HepG2 (cell line): ENCODE results near the gene TANGO2. TPM values are rescaled to one million over a fixed set of nuclear protein-coding genes. Genes with fewer than 3 reads are reported as not detected.

ENCODE experiments used
- ATAC-seq: fragments of 200-7000 bp; cut with Tn5 transposase; 3 replicates; pipeline ENCODE4 v1.9.1; 2020; ENCODE audit warnings: mild to moderate bottlenecking, moderate library complexity
- BruUV-seq: library from RNA; stranded (reverse); fragments of 400-500 nt; replicated peaks from 2 replicates; lab custom pipeline; 2021; lab: Mats Ljungman, UMichigan
- CTCF ChIA-PET: fragments of 300-600 bp; formaldehyde crosslinking; extraction: SDS; loops from one replicate; lab custom pipeline; 2021; ENCODE audit warnings: low total read pairs, inconsistent platforms, low intra/inter-chr PET ratio; lab: Yijun Ruan, JAX
- POLR2A ChIA-PET: fragments of 350-600 bp; sonication (Branson Sonifier 250); formaldehyde crosslinking; loops from one replicate; lab custom pipeline; 2020; ENCODE audit warnings: antibody characterized with exemption, inconsistent platforms; lab: Yijun Ruan, JAX
- DNase-seq: peaks from one replicate; pipeline ENCODE4 v3.0.0-alpha.2; 2015; ENCODE audit warnings: low spot score
- FAIRE-seq: peaks from 3 replicates; lab custom pipeline; 2011; peaks lifted over from hg19 to GRCh38; lab: Jason Lieb, UNC
- H2AFZ ChIP-seq: one replicate; pipeline ENCODE4 v1.6.1; 2011; ENCODE audit warnings: low read length, inconsistent platforms
- H3K27ac ChIP-seq: fragments of 300-600 bp; 3 replicates; pipeline ENCODE4 v1.8.0; 2011; ENCODE audit warnings: mixed run types, mild to moderate bottlenecking, mixed read lengths, low read length, inconsistent platforms; ENCODE audit not compliant: insufficient read depth; ENCODE audit errors: extremely low read length
- H3K27me3 ChIP-seq, 2 experiments: fragments of 200-600 bp in 1 of 2; 2 replicates in 1 of 2; 3 replicates in 1 of 2; pipeline versions ENCODE4 v1.6.0 to v1.8.0; 2011; ENCODE audit warnings: low read length in 2 of 2, mild to moderate bottlenecking in 2 of 2, moderate library complexity in 2 of 2, inconsistent platforms in 1 of 2; ENCODE audit not compliant: insufficient read depth in 2 of 2, control insufficient read depth in 1 of 2
- H3K36me3 ChIP-seq, 2 experiments: fragments of 200-600 bp in 1 of 2; replicated peaks in 1 of 2; 2 replicates in 1 of 2; 3 replicates in 1 of 2; pipeline versions ENCODE4 v1.5.1 to v1.8.0; 2011; ENCODE audit warnings: low read length in 2 of 2, inconsistent platforms in 1 of 2; ENCODE audit not compliant: insufficient read depth in 2 of 2, control insufficient read depth in 1 of 2
- H3K4me1 ChIP-seq: 2 replicates; pipeline ENCODE4 v1.5.1; 2012; ENCODE audit warnings: low read length, inconsistent platforms; ENCODE audit not compliant: insufficient read depth
- H3K4me2 ChIP-seq: 2 replicates; pipeline ENCODE4 v1.6.0; 2011; ENCODE audit warnings: low read depth, low read length, inconsistent platforms
- H3K4me3 ChIP-seq, 3 experiments: fragments of 200-600 bp in 1 of 3; sonication (generic), shearing (Covaris generic) in 1 of 3; replicated peaks in 1 of 3; 2 replicates each; pipeline ENCODE4 v1.5.1; 2011 to 2016; ENCODE audit warnings: low read length in 3 of 3, inconsistent platforms in 2 of 3, low read depth in 2 of 3, mild to moderate bottlenecking in 2 of 3, control low read depth in 1 of 3, mixed read lengths in 1 of 3; ENCODE audit not compliant: insufficient read depth in 1 of 3
- H3K79me2 ChIP-seq: one replicate; pipeline ENCODE4 v1.6.1; 2011; ENCODE audit warnings: low read length, inconsistent platforms; ENCODE audit not compliant: insufficient read depth
- H3K9ac ChIP-seq: 2 replicates; pipeline ENCODE4 v1.6.0; 2011; ENCODE audit warnings: mild to moderate bottlenecking, low read depth, low read length, inconsistent platforms; ENCODE audit not compliant: insufficient read depth
- H3K9me3 ChIP-seq: 2 replicates; pipeline ENCODE4 v1.5.1; 2012; ENCODE audit warnings: mild to moderate bottlenecking, low read length
- H4K20me1 ChIP-seq: 2 replicates; pipeline ENCODE4 v1.6.0; 2011; ENCODE audit warnings: inconsistent platforms, mild to moderate bottlenecking, low read length, moderate library complexity; ENCODE audit not compliant: insufficient read depth
- CHCHD3 ChIP-seq: sonication (generic); formaldehyde crosslinking; IDR thresholded peaks from 2 replicates; pipeline ENCODE4 v1.8.0; 2022; ENCODE audit warnings: mild to moderate bottlenecking, missing genetic modification reagents, moderate library complexity
- FOXK2 ChIP-seq: fragments of 450-650 bp; IDR thresholded peaks from 2 replicates; pipeline ENCODE4 v1.6.1; 2016
- HOXA7 ChIP-seq: sonication (generic); formaldehyde crosslinking; IDR thresholded peaks from 2 replicates; pipeline ENCODE4 v1.8.1; 2022; ENCODE audit warnings: mild to moderate bottlenecking, missing genetic modification reagents, moderate library complexity
- NFIB ChIP-seq: sonication (generic); formaldehyde crosslinking; IDR thresholded peaks from 2 replicates; pipeline ENCODE4 v1.9.0; 2021; ENCODE audit warnings: missing genetic modification reagents, mild to moderate bottlenecking, borderline replicate concordance
- PCBP2 ChIP-seq: fragments of 200-400 bp; formaldehyde crosslinking; optimal IDR thresholded peaks from 2 replicates; pipeline ENCODE3; 2018; ENCODE audit warnings: low read length, low read depth; ENCODE audit not compliant: poor library complexity, severe bottlenecking
- RAD21 ChIP-seq: fragments of 450-650 bp; formaldehyde crosslinking; IDR thresholded peaks from 2 replicates; pipeline ENCODE4 v1.5.0; 2020; ENCODE audit warnings: mild to moderate bottlenecking
- SRSF4 ChIP-seq: fragments of 200-400 bp; formaldehyde crosslinking; IDR thresholded peaks from one replicate; pipeline ENCODE4 v1.6.1; 2018; ENCODE audit warnings: mild to moderate bottlenecking, low read depth, low read length, moderate library complexity; ENCODE audit not compliant: poor library complexity, severe bottlenecking
- ZNF430 ChIP-seq: sonication (generic); formaldehyde crosslinking; IDR thresholded peaks from 2 replicates; pipeline ENCODE4 v1.9.0; 2021; ENCODE audit warnings: mild to moderate bottlenecking, missing genetic modification reagents
- ZNF569 ChIP-seq: sonication (generic); formaldehyde crosslinking; IDR thresholded peaks from 2 replicates; pipeline ENCODE4 v1.5.0; 2020; ENCODE audit warnings: mild to moderate bottlenecking, missing genetic modification reagents, moderate library complexity, borderline replicate concordance
- WGBS: methylation state at CpG from one replicate; pipeline ENCODE4 v1.1.6; 2017; ENCODE audit warnings: low lambda C conversion rate; 5-methylcytosine and 5-hydroxymethylcytosine counted together
- in situ Hi-C: cut with HindIII; loops from 2 replicates; pipeline ENCODE4 v1.10.0; 2017; ENCODE audit warnings: low pct_unique_long_range_greater_than_20kb; ENCODE audit not compliant: extremely low pct_ligation_motif_present
- intact Hi-C: fragments of 100-400 bp; cut with micrococcal nuclease; formaldehyde crosslinking; loops from one replicate; pipeline ENCODE4 v1.10.0; 2022; ENCODE audit not compliant: unreplicated experiment
- polyA plus RNA-seq, 8 experiments: library from polyadenylated mRNA; depleted of rRNA in 3 of 8; stranded (reverse) in 7 of 8; unstranded in 1 of 8; fragments of >200 nt; fragmentation: Illumina TruSeq in 4 of 8; extraction: Trizol in 4 of 8; gene quantifications; 2 replicates each; pipeline versions ENCODE4 v1.2.1 to v1.2.3, GENCODE V29; 2011 to 2016; ENCODE audit warnings: low read depth in 4 of 8, missing spikeins in 1 of 8, mixed read lengths in 1 of 8; ENCODE audit not compliant: insufficient read depth in 1 of 8
- total RNA-seq, 5 experiments: library from RNA; depleted of rRNA; stranded (reverse); fragments of >200 nt; fragmentation: Illumina TruSeq; extraction: Trizol; gene quantifications; 2 replicates each; pipeline ENCODE4 v1.2.3, GENCODE V29; 2016; ENCODE audit warnings: low read depth in 1 of 5
- TF ChIP-seq, protein P1 (sequence below): sonication (generic); formaldehyde crosslinking; IDR thresholded peaks from 2 replicates; pipeline ENCODE4 v1.5.0; 2020; ENCODE audit warnings: mild to moderate bottlenecking, low read depth, missing genetic modification reagents, borderline replicate concordance
- TF ChIP-seq, protein P2 (sequence below): sonication (generic); formaldehyde crosslinking; IDR thresholded peaks from 2 replicates; pipeline ENCODE4 v1.4.0; 2020; ENCODE audit warnings: missing genetic modification reagents, borderline replicate concordance

Gene TANGO2
- total and polyA plus RNA-seq, 2 of the 13 experiments (the other 11 are each of a cell fraction or from before 2014, with no cell fraction given): 12.9 to 14.8 TPM

DNA sequence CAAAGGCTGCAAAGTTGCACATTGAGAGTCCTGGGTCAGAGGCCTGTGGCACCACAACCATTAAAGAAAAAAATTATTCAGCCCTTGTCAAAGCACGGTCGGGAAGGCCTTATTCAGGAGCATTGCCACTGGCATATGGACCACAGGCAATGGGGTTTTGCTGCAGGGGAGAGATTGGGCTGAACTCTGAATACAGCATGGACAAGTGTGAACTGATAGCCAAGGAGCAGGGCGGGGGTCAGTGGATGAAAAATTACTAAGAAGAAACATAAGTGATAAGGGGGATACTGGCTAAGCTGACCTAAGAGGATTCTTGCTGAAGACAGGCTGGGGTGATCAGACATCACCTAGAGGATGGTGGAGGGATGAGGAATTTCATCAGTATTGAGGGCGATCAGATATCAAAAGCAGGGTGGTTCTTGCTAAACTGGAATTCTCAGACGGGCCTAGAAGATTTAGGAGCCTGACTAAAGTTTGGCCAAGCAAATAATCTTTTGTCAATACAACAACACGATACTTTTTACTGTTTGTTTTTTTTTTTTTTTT is 55.8 kb downstream of the TANGO2 start:
- no peak overlapping the region for H3K4me2 ChIP-seq
- DNase-seq (no peak), ATAC-seq (no peak), FAIRE-seq (no peak)
- intact Hi-C loops: loop anchor here (10.0 kb wide), 1 partner anchor 62 kb away; the partner anchor contains the start of gene ARVCF
- no peak overlapping the region for H2AFZ ChIP-seq
- ChIA-PET CTCF (no interaction called here), POLR2A (no interaction called here)
- in situ Hi-C loops: no loop called here
- no TSS peak for BruUV-seq
- peaks cover 13% of the 10 kb centered on the region for H3K79me2 ChIP-seq
- no peak overlapping the region for H3K27ac ChIP-seq
- 0 out of 2 replicates have a peak, but pooled peaks cover under 1% of the 10 kb centered on the region for H4K20me1 ChIP-seq
- no peak overlapping the region for H3K4me3 ChIP-seq
- no peaks in the 10 kb centered on the region; a peak in 2 of 5 replicates for H3K27me3 ChIP-seq
- no peaks in the 10 kb centered on the region for H3K36me3 ChIP-seq
- TF ChIP-seq, protein P1, sequence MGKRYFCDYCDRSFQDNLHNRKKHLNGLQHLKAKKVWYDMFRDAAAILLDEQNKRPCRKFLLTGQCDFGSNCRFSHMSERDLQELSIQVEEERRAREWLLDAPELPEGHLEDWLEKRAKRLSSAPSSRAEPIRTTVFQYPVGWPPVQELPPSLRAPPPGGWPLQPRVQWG: no peak
- TF ChIP-seq HOXA7 (CRISPR knock-in tag): no peak
- no peak for TF ChIP-seq ZNF569 (CRISPR knock-in tag)
- TF ChIP-seq, protein P2, sequence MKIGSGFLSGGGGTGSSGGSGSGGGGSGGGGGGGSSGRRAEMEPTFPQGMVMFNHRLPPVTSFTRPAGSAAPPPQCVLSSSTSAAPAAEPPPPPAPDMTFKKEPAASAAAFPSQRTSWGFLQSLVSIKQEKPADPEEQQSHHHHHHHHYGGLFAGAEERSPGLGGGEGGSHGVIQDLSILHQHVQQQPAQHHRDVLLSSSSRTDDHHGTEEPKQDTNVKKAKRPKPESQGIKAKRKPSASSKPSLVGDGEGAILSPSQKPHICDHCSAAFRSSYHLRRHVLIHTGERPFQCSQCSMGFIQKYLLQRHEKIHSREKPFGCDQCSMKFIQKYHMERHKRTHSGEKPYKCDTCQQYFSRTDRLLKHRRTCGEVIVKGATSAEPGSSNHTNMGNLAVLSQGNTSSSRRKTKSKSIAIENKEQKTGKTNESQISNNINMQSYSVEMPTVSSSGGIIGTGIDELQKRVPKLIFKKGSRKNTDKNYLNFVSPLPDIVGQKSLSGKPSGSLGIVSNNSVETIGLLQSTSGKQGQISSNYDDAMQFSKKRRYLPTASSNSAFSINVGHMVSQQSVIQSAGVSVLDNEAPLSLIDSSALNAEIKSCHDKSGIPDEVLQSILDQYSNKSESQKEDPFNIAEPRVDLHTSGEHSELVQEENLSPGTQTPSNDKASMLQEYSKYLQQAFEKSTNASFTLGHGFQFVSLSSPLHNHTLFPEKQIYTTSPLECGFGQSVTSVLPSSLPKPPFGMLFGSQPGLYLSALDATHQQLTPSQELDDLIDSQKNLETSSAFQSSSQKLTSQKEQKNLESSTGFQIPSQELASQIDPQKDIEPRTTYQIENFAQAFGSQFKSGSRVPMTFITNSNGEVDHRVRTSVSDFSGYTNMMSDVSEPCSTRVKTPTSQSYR (CRISPR knock-in tag): no peak
- no peak for TF ChIP-seq CHCHD3 (CRISPR knock-in tag)
- TF ChIP-seq SRSF4: no peak
- no peak for TF ChIP-seq FOXK2
- no peak for TF ChIP-seq PCBP2
- TF ChIP-seq NFIB (CRISPR knock-in tag): no peak
- TF ChIP-seq ZNF430 (CRISPR knock-in tag): no peak
- TF ChIP-seq RAD21 (CRISPR knock-in tag): no peak
- H3K4me1 ChIP-seq: peaks cover 19% of the 10 kb centered on the region
- no peaks in the 10 kb centered on the region for H3K9me3 ChIP-seq
- no peak overlapping the region for H3K9ac ChIP-seq
- 33% methylated on average over 6 of the region's 6 CpGs for WGBS
